Astrocyte of the cerebellum (primary cell): Measurements from ENCODE around the gene CDC42BPB.

Experiments used
- DNase-seq: peaks from one replicate; pipeline ENCODE4 v3.0.0-alpha.2; 2011; ENCODE audit warnings: low read depth
- H3K4me3 ChIP-seq: 2 replicates; pipeline ENCODE4 v1.5.1; 2011; ENCODE audit warnings: mild to moderate bottlenecking, low read depth, low read length, moderate library complexity
- CTCF ChIP-seq: IDR thresholded peaks from 2 replicates; pipeline ENCODE4 v1.5.1; 2012; ENCODE audit warnings: low read length, low read depth, moderate library complexity, mild to moderate bottlenecking; ENCODE audit errors: missing control alignments
- in situ Hi-C: cut with HindIII; loops from 2 replicates; pipeline ENCODE4 v1.10.0; 2017; ENCODE audit warnings: low sequenced_read_pairs

CDC42BPB gene

GRCh38 chr14:102948698-102949061, 108.7 kb downstream of the CDC42BPB start:
- H3K4me3 ChIP-seq: no peak overlapping the region
- DNase-seq: no peak
- in situ Hi-C loops: no loop called here
- TF ChIP-seq CTCF: no peak

GRCh38 chr14:102947321-102948103, 109.8 kb downstream of the CDC42BPB start:
- DNase-seq: no peak
- H3K4me3 ChIP-seq: no peak overlapping the region
- TF ChIP-seq CTCF: no peak
- in situ Hi-C loops: no loop called here

DNA sequence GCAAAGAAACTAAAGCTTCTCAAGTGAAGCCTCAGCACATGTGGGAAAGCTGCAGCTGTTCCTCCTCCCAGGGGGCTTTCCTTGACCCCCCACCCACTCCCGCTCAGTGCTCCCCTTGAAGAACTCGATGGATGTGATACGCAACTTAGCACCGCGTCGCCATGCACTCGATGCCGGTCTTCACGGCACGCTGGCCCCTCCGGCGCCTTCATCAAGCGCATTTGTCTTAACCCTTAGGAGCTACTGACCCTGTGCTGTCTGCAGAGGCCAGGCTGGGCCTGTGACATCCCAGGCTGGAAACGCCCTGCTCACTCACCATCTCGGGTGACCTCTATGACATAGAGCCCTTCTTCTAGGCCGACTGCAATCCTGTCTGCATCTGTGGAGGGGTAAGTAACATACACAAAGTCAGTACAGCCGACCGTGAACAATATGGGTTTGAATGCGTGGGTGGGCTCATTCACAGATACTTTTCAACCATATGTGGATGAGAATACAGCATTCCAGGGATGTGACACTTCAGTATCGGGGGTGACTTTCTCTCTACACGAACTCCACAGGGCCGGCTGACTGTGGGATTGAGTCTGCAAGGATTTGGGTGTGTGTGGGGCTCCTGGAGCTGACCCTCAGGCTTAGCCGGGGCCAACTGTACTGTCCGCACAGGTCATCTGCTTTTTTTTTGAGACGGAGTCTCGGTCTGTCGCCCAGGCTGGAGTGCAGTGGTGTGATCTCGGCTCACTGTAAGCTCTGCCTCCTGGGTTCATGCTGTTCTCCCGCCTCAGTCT, 111.8 kb downstream of the CDC42BPB start:
- no peak overlapping the region for H3K4me3 ChIP-seq
- in situ Hi-C loops: no loop called here
- no peak for DNase-seq
- no peak for TF ChIP-seq CTCF

DNA sequence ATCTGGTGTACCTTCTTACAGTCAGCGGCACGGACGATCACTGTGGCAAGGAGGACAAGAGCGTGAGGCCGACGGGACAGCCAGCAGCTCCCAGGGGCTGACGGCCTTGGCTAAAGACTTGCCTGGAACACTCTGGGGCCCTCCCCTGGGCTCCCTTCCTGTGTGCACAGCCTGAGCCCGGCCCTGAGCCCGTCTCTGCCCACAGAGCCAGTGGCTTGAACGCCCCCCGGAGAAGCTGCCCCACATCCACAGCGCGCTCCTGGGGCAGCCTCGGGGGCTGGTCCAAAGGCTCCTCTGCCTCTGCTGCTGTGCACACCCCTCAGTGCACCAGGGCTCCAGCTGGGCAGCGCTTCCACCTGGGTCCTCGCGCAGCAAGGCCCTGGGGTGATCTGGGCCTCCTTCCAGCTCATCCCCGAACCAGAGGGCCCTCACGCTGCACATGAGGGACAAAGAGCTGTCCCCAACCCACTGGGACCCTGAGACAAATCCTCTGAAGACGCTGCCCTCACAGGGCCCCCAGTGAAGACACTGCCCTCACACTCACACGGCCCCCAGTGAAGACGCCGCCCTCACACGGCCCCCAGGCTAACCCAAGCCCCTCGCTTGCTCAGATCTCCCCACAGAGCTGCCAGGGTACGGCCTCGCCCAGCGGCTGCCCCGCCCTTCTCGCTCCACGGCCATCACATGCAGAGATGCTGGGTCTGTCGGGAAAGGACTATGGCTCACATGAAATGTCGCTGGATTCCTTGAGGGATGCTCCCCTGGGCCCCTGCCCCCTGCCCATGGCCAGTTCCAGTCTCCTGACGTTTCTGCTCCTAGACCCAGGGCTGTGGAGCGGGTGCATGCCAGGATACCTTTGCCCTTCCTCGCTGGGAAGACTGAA, 112.7 kb downstream of the CDC42BPB start:
- DNase-seq: no peak

DNA sequence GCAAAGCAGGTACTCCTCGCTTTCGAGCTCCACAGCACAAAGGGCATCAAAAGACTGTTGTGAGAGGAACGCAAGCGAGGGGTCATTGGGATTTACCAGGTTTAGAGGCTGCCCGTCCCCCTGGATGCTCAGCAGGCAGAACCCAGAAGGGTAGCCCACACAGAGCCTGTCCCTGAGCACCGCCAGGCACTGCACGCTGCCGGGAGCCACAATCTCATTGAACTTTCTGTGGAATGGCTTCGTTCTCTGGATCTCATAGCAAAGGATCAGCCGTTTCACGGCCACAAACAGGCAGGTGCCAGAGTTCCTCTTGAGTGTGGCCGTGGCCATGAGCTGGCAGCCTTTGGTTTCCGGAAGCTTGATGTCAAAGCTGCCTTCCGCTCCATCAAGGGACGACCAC, 113.4 kb downstream of the CDC42BPB start:
- no peak for DNase-seq
- TF ChIP-seq CTCF: no peak
- H3K4me3 ChIP-seq: no peak overlapping the region
- in situ Hi-C loops: loop anchor here (5.0 kb wide), 1 partner anchor 43 kb away; no protein-coding TSS in a partner anchor

More for the DNA sequence above, 112.7 kb downstream of the CDC42BPB start:
- H3K4me3 ChIP-seq: no peak overlapping the region
- in situ Hi-C loops: loop anchor here (5.0 kb wide), 1 partner anchor 43 kb away; no protein-coding TSS in a partner anchor
- no peak for TF ChIP-seq CTCF

GRCh38 chr14:102943454-102943853, 113.9 kb downstream of the CDC42BPB start:
- DNase-seq: no peak
- in situ Hi-C loops: loop anchor here (5.0 kb wide), 1 partner anchor 44 kb away; no protein-coding TSS in a partner anchor
- TF ChIP-seq CTCF: no peak
- H3K4me3 ChIP-seq: no peak overlapping the region
